OCI-LY1 (cell line): ENCODE measurements around the gene CRACR2B.

ENCODE experiments used
- H2AFZ ChIP-seq: fragments of 200-600 bp; sonication (generic), shearing (Covaris generic); 2 replicates; pipeline ENCODE4 v1.6.0; 2014; ENCODE audit warnings: antibody characterized with exemption, mild to moderate bottlenecking, low read length
- H3F3A ChIP-seq: fragments of 200-600 bp; sonication (generic), shearing (Covaris generic); 2 replicates; pipeline ENCODE4 v1.6.0; 2014; ENCODE audit warnings: mild to moderate bottlenecking, antibody characterized with exemption, low read length, moderate library complexity; ENCODE audit not compliant: insufficient read depth
- H3K27ac ChIP-seq: fragments of 200-600 bp; sonication (generic); 2 replicates; pipeline ENCODE4 v1.5.1; 2014; ENCODE audit warnings: low read length, mixed run types, mild to moderate bottlenecking, low read depth; ENCODE audit not compliant: poor library complexity, severe bottlenecking
- H3K27me3 ChIP-seq: fragments of 200-600 bp; sonication (generic); 2 replicates; pipeline ENCODE4 v1.6.0; 2014; ENCODE audit warnings: antibody characterized with exemption, mild to moderate bottlenecking, low read length, moderate library complexity; ENCODE audit not compliant: insufficient read depth
- H3K36me3 ChIP-seq: fragments of 200-600 bp; sonication (generic); 2 replicates; pipeline ENCODE4 v1.6.1; 2014; ENCODE audit warnings: mild to moderate bottlenecking, antibody characterized with exemption, low read length, moderate library complexity, mixed read lengths; ENCODE audit not compliant: insufficient read depth
- H3K4me1 ChIP-seq: fragments of 200-600 bp; sonication (generic); 2 replicates; pipeline ENCODE4 v1.5.1; 2014; ENCODE audit warnings: mild to moderate bottlenecking, low read length, moderate library complexity; ENCODE audit not compliant: insufficient read depth, severe bottlenecking
- H3K4me2 ChIP-seq: fragments of 200-600 bp; sonication (generic), shearing (Covaris generic); 2 replicates; pipeline ENCODE4 v1.6.1; 2014; ENCODE audit warnings: low read length
- H3K4me3 ChIP-seq: fragments of 200-600 bp; sonication (generic); 2 replicates; pipeline ENCODE4 v1.5.1; 2014; ENCODE audit warnings: low read length, low read depth, mild to moderate bottlenecking, mixed read lengths; ENCODE audit not compliant: poor library complexity, severe bottlenecking
- H3K79me2 ChIP-seq: fragments of 200-600 bp; shearing (Covaris generic); 2 replicates; pipeline ENCODE4 v1.6.1; 2016; ENCODE audit warnings: mixed run types, low read length, mixed read lengths; ENCODE audit not compliant: insufficient read depth
- H3K9ac ChIP-seq: fragments of 200-600 bp; sonication (generic), shearing (Covaris generic); 2 replicates; pipeline ENCODE4 v1.6.1; 2014; ENCODE audit warnings: mild to moderate bottlenecking, low read length, mixed read lengths
- H3K9me2 ChIP-seq: fragments of 200-600 bp; sonication (generic), shearing (Covaris generic); 2 replicates; pipeline ENCODE4 v1.6.1; 2014; ENCODE audit warnings: low read depth, mild to moderate bottlenecking, low read length, mixed read lengths
- H3K9me3 ChIP-seq: fragments of 200-600 bp; shearing (Covaris generic); 2 replicates; pipeline ENCODE4 v1.6.1; 2014; ENCODE audit warnings: low read length, mixed read lengths
- H4K20me1 ChIP-seq: fragments of 200-600 bp; sonication (generic), shearing (Covaris generic); 2 replicates; pipeline ENCODE4 v1.6.0; 2016; ENCODE audit warnings: mild to moderate bottlenecking, low read length; ENCODE audit not compliant: insufficient read depth
- CTCF ChIP-seq: fragments of 200-600 bp; sonication (generic), shearing (Covaris generic); IDR thresholded peaks from 2 replicates; pipeline ENCODE4 v1.5.1; 2017; ENCODE audit warnings: mild to moderate bottlenecking, antibody characterized with exemption, low read length, moderate library complexity, mixed read lengths
- EZH2 ChIP-seq: fragments of 200-600 bp; sonication (generic), shearing (Covaris generic); IDR thresholded peaks from 2 replicates; pipeline ENCODE4 v1.8.0; 2017; ENCODE audit warnings: borderline replicate concordance, mixed run types, mild to moderate bottlenecking, antibody characterized with exemption, low read length, moderate library complexity, mixed read lengths

CRACR2B gene

GRCh38 chr11:860234-861104, 32.8 kb downstream of the CRACR2B start:
- no peaks in the 10 kb centered on the region for H3K36me3 ChIP-seq
- H3K27me3 ChIP-seq = peaks cover 3% of the 10 kb centered on the region; the same call in 1 of the 2 replicates
- H3K4me1 ChIP-seq = peaks cover 6% of the 10 kb centered on the region
- no peak overlapping the region for H3K27ac ChIP-seq
- no peaks in the 10 kb centered on the region for H3K9me3 ChIP-seq
- no peak overlapping the region for H3K4me2 ChIP-seq
- H4K20me1 ChIP-seq = no peaks in the 10 kb centered on the region
- no peaks in the 10 kb centered on the region for H3K79me2 ChIP-seq
- H3K4me3 ChIP-seq = no peak overlapping the region
- H3F3A ChIP-seq = no peaks in the 10 kb centered on the region
- H2AFZ ChIP-seq = no peak overlapping the region
- no peak overlapping the region for H3K9ac ChIP-seq
- TF ChIP-seq CTCF = no peak
- no peak for TF ChIP-seq EZH2
- no peaks in the 10 kb centered on the region for H3K9me2 ChIP-seq

DNA sequence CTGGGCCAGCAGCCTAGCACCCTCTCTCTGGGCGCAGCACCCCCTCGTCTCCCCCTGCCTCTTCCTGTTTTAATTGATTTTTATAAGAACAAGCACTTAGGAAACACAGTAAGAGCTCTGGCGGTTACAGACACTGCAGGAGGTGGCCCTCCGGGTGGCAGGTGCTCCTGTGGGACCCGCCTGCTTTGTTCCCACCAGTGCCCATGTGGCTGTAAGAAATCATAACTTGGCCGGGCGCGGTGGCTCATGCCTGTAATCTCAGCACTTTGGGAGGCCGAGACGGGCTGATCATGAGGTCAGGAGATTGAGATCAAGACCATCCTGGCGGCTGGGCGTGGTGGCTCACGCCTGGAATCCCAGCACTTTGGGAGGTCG, 33.4 kb downstream of the CRACR2B start:
- Histone ChIP-seq H3K27me3 (peaks cover 6% of the 10 kb centered on the region; the same call in 1 of the 2 replicates), H3K27ac (no peak overlapping the region), H3F3A (no peaks in the 10 kb centered on the region), H3K4me3 (no peak overlapping the region), H3K9ac (no peak overlapping the region), H3K79me2 (no peaks in the 10 kb centered on the region), H3K9me3 (no peaks in the 10 kb centered on the region), H4K20me1 (no peaks in the 10 kb centered on the region), H3K9me2 (no peaks in the 10 kb centered on the region), H3K4me1 (peaks cover 6% of the 10 kb centered on the region), H3K4me2 (no peak overlapping the region), H3K36me3 (no peaks in the 10 kb centered on the region), H2AFZ (no peak overlapping the region)
- TF ChIP-seq EZH2 = no peak
- TF ChIP-seq CTCF = no peak

DNA sequence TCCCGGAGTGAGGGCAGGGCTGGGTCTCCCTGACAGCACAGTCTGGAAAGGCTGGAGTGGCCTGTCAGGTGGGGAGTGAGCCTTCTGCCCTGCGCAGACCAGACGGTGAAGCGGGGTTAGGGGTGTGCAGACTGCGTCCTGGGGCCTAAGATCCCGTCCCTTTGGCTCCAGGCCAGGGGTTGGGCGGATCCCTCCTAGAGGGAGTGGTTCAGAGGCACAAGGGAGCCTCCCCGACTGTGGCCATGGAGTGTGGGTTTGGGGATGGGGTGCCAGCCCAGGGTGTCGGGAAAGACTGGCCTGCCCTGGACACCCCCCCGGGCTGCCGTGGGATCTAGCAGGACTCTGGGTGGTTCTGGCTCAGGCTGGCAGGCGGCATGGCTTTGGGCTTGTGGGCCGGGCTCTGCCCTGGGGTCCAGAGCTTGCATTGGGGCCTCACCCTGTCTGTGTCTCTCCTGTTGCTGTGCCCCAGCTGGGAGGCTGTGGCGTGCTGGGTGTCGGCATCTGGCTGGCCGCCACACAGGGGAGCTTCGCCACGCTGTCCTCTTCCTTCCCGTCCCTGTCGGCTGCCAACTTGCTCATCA, 34.5 kb downstream of the CRACR2B start:
- Histone ChIP-seq H3K4me1 (peaks cover under 1% of the 10 kb centered on the region), H3K27ac (no peak overlapping the region), H3K4me2 (no peak overlapping the region), H3K36me3 (no peaks in the 10 kb centered on the region), H2AFZ (no peak overlapping the region), H3K4me3 (no peak overlapping the region), H4K20me1 (no peaks in the 10 kb centered on the region), H3K9ac (no peak overlapping the region), H3K9me3 (no peaks in the 10 kb centered on the region), H3K79me2 (no peaks in the 10 kb centered on the region), H3K27me3 (peaks cover 6% of the 10 kb centered on the region; the same call in 1 of the 2 replicates), H3F3A (no peaks in the 10 kb centered on the region), H3K9me2 (no peaks in the 10 kb centered on the region)
- TF ChIP-seq CTCF = no peak
- TF ChIP-seq EZH2 = no peak
